ENCODE measurements around the gene ZNF850. TPM values are rescaled to one million over a fixed set of nuclear protein-coding genes. Genes with fewer than 3 reads are reported as not detected.

Gene ZNF850
- total RNA-seq (1 to 10 TPM; 2.3 to 7.3 (median 4.0) TPM), polyA plus RNA-seq (1 to 10 TPM in 1 of 2 donors, under 1 TPM in 1; 0.84 to 2.7 TPM)
- long read RNA-seq, donor 1, result 0 reads
- long read RNA-seq, donor 2, partial matches to known transcripts, result 0 of 3 reads
- long read RNA-seq, donor 2, other reads (novel, unspliced or antisense), result 3 of 3 reads
- long read RNA-seq, donor 3, partial matches to known transcripts, result 0 of 2 reads
- long read RNA-seq, donor 3, other reads (novel, unspliced or antisense), result 2 of 2 reads

GRCh38 chr19:36772311-36773222 lies at the start of gene ZNF850:
ZNF850 (minus strand) TSS chr19:36772807; CDS start chr19:36762606, 10,201 bp downstream.
- Histone ChIP-seq H3K36me3 (peaks cover 0 to 3% (median 0%) of the 10 kb centered on the region in 9 donors), H3K9me3 (peaks cover 0 to 67% (median 13%) of the 10 kb centered on the region in 12 donors), H3K27me3 (no peaks in the 10 kb centered on the region), H3K4me3 (peak within 1 kb of the TSS; percentile 44 to 93 (median 76)), H3K27ac (peak within 1 kb of the TSS; percentile 34 to 92 (median 85)), H3K4me1 (peaks cover 0 to 23% (median 10%) of the 10 kb centered on the region in 12 donors)
- peak; percentile 95 to 97 (median 96) for DNase-seq
- intact Hi-C loops (cut with DNase I), result loop anchor here in 6 of 10 donors (1.0 to 5.0 kb wide), 7 partner anchors 24 to 145 kb away; partner anchors contain the start of genes ZNF568 (in 2 of the 6), ZNF829 (in 2 of the 6), ZNF345 (in 1 of the 6) and ZNF461 (in 1 of the 6)
- no peak for TF ChIP-seq CTCF (IDR thresholded peaks at IDR 0.05)
- TF ChIP-seq POLR2A (IDR thresholded peaks at IDR 0.05), result peak in 1 of 2 donors; percentile 34
- peak; percentile 95 to 98 (median 97) for ATAC-seq
- 0 to 1% (median 1%) methylated on average over 44 to 57 of the region's 57 CpGs for WGBS, 4 donors

- Histone ChIP-seq H3K27ac (no peak overlapping the region), H3K36me3 (peaks cover 22 to 100% (median 78%) of the 10 kb centered on the region in 9 donors), H3K4me1 (no peaks in the 10 kb centered on the region), H3K4me3 (no peak overlapping the region), H3K27me3 (no peaks in the 10 kb centered on the region), H3K9me3 (peaks cover 6 to 100% (median 99%) of the 10 kb centered on the region in 12 donors)
- no peak for ATAC-seq
- no peak for DNase-seq
- no peak for TF ChIP-seq POLR2A (IDR thresholded peaks at IDR 0.05)
- no peak for TF ChIP-seq CTCF (IDR thresholded peaks at IDR 0.05)
- intact Hi-C loops (cut with DNase I), result no loop called here
- WGBS, 4 donors, result 95 to 99% (median 98%) methylated on average over 5 of the region's 5 CpGs
Measured at GRCh38 chr19:36821758-36822157, 49.2 kb upstream of the ZNF850 start.

GRCh38 chr19:36819130-36819630 lies 46.6 kb upstream of the ZNF850 start:
- H3K4me1 ChIP-seq, result no peaks in the 10 kb centered on the region
- DNase-seq (no peak), ATAC-seq (no peak)
- intact Hi-C loops (cut with DNase I), result loop anchor here in 2 of 10 donors (10.0 kb wide), 1 partner anchor 46 kb away; no protein-coding TSS in a partner anchor
- no peak overlapping the region for H3K4me3 ChIP-seq
- no peak overlapping the region for H3K27ac ChIP-seq
- no peak for TF ChIP-seq CTCF (IDR thresholded peaks at IDR 0.05)
- TF ChIP-seq POLR2A (IDR thresholded peaks at IDR 0.05), result no peak
- H3K27me3 ChIP-seq, result no peaks in the 10 kb centered on the region
- WGBS, 4 donors, result 98 to 99% (median 98%) methylated on average over 7 of the region's 7 CpGs
- peaks cover 19 to 100% (median 59%) of the 10 kb centered on the region in 9 donors for H3K36me3 ChIP-seq
- H3K9me3 ChIP-seq, result peaks cover 5 to 100% (median 100%) of the 10 kb centered on the region in 12 donors

Data from heart left ventricle (tissue), 16 donors.